GM12864 (cell line): ENCODE data around the gene PUM1.

Source experiments
- DNase-seq: peaks from one replicate; pipeline ENCODE4 v3.0.0-alpha.2; 2011; ENCODE audit warnings: low read depth
- H3K4me3 ChIP-seq: 2 replicates; pipeline ENCODE4 v1.5.1; 2011; ENCODE audit warnings: mild to moderate bottlenecking, low read depth, low read length, control low read depth
- TF ChIP-seq, protein P1 (sequence below): IDR thresholded peaks from 2 replicates; pipeline ENCODE4 v1.5.1; 2011; ENCODE audit warnings: low read depth, mild to moderate bottlenecking, moderate library complexity, low read length, control low read depth, inconsistent platforms; ENCODE audit errors: missing control alignments

PUM1 gene

GRCh38 chr1:30902593-30903290 lies 162.8 kb downstream of the PUM1 start:
- H3K4me3 ChIP-seq, result no peak overlapping the region
- DNase-seq, result no peak
- TF ChIP-seq, protein P1, sequence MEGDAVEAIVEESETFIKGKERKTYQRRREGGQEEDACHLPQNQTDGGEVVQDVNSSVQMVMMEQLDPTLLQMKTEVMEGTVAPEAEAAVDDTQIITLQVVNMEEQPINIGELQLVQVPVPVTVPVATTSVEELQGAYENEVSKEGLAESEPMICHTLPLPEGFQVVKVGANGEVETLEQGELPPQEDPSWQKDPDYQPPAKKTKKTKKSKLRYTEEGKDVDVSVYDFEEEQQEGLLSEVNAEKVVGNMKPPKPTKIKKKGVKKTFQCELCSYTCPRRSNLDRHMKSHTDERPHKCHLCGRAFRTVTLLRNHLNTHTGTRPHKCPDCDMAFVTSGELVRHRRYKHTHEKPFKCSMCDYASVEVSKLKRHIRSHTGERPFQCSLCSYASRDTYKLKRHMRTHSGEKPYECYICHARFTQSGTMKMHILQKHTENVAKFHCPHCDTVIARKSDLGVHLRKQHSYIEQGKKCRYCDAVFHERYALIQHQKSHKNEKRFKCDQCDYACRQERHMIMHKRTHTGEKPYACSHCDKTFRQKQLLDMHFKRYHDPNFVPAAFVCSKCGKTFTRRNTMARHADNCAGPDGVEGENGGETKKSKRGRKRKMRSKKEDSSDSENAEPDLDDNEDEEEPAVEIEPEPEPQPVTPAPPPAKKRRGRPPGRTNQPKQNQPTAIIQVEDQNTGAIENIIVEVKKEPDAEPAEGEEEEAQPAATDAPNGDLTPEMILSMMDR, result no peak

DNA sequence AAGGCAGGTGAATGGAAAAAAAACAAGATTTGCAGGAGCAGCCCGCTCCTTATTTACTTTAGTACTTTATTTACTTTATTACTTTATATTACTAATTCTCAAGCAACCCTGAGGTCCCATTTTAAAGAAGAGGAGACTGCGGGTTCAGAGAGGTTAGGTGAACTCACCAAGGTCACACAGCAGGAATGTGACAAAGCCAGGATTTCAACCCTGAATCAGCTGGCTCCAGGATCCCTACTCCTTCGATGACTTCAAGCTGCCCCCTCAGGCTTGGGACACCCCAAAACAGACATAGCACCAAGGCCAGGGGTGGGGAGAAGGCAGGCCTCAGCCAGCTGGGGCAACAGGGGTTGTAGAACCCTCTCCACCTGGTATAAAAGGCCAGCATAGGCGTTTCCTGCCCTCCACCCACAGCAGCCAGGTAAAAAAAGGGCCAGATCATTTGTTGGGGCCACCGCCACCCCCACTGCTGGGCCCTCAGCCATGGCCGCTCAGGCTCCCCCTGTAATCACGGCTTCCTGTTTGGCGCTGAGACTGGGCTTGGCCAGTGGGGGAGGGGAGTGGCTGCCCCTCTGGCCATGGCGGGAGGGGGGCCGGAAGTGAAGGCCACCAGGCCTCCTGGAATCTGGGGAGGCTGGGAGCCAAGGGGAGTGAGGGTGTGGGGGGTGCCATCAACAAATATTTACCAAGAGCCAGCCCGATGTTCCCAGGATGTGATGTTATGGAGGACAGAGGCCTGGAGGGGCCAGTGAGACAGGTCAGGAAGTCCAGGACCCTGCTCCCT lies 163.5 kb downstream of the PUM1 start:
- TF ChIP-seq, protein P1, result no peak
- H3K4me3 ChIP-seq, result no peak overlapping the region
- no peak for DNase-seq

- DNase-seq, result no peak
- no peak overlapping the region for H3K4me3 ChIP-seq
- TF ChIP-seq, protein P1, result no peak
Measured at GRCh38 chr1:30900931-30901560, 164.5 kb downstream of the PUM1 start.

DNA sequence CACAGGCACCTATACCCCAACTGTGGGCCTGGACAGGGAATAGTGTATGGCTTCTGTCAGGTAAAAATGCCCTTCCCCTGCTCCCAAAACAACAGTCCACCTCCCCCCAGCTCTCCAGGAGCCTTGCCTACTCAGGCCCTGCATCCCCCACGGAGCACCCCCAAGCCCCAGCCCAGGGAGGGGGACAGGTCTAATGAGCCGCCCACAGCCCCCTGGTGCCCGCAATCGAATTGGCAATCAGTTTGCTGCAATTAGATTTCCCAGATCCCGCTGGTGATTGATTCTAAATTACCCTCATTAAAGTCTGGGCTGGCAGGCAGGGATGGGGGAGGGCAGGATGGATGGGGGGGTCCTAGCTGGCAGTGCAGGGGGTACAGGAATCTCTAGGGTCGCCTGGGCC lies 165.0 kb downstream of the PUM1 start:
- no peak for DNase-seq
- TF ChIP-seq, protein P1, result no peak
- H3K4me3 ChIP-seq, result no peak overlapping the region

DNA sequence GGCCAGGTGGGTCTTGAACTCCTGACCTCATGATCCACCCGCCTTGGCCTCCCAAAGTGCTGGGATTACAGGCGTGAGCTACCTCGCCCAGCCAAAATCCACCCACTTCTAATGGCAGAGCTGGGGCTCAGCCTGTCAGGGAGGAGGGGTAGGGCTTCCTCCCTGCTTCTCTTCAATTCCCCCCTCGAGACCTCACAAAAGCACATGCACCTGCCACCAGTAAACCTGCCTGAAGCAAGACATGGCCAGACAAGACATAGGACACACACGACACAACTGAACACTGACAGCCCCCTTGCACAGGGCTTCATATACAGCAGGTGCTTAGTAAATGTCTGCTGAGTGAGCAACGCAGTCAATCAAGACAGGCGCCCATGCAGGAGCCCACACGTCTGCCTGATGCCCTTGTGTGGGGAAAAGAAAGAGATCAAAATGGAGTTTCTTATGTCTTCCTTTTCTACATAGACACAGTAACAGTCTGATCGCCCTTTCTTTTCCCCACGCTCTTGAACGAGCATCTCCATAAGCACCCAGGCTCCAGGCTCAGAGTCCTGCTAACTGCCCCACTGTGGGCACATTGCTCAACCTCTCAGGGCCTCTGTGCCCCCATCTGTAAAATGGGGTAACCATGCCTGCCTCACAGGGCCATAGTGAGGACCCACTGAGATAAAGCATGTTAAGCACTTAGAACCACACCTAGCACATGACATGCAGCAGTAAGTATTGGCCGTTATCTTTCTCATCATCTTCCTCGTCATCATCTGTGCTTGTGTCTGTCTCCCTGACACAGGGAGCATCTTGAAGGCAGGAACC lies 165.7 kb downstream of the PUM1 start:
- no peak overlapping the region for H3K4me3 ChIP-seq
- DNase-seq, result no peak
- TF ChIP-seq, protein P1, result no peak

GRCh38 chr1:30898031-30898815 lies 167.3 kb downstream of the PUM1 start:
- TF ChIP-seq, protein P1, result no peak
- no peak for DNase-seq
- H3K4me3 ChIP-seq, result no peak overlapping the region
